T-helper 1 cell (primary cell): Measurements from ENCODE around the gene TTC34.

Experiments
- DNase-seq, 5 donors: peaks; one replicate each; pipeline ENCODE4 v3.0.0-alpha.2; 2012 to 2020

TTC34 gene

GRCh38 chr1:2623571-2624337 is 177.7 kb downstream of the TTC34 start:
- DNase-seq, result no peak

- no peak for DNase-seq
Observed at GRCh38 chr1:2617971-2618470, 183.5 kb downstream of the TTC34 start.

- DNase-seq, result no peak
Observed at GRCh38 chr1:2614145-2614544, 187.3 kb downstream of the TTC34 start.

- DNase-seq, result no peak
Observed at GRCh38 chr1:2612591-2613365, 188.7 kb downstream of the TTC34 start.

- no peak for DNase-seq
Observed at GRCh38 chr1:2611621-2612437, 189.7 kb downstream of the TTC34 start.

GRCh38 chr1:2611031-2611501 is 190.4 kb downstream of the TTC34 start:
- DNase-seq, result no peak

GRCh38 chr1:2610036-2610959 is 191.2 kb downstream of the TTC34 start:
- DNase-seq, result no peak

- no peak for DNase-seq
Observed at GRCh38 chr1:2609319-2610035, 192.0 kb downstream of the TTC34 start.

GRCh38 chr1:2607641-2608091 is 193.8 kb downstream of the TTC34 start:
- no peak for DNase-seq

- DNase-seq, result no peak
Observed at GRCh38 chr1:2606881-2607621, 194.4 kb downstream of the TTC34 start.

GRCh38 chr1:2606396-2606880 is 195.1 kb downstream of the TTC34 start:
- no peak for DNase-seq

- DNase-seq, result no peak
Observed at GRCh38 chr1:2605509-2606395, 195.7 kb downstream of the TTC34 start.

GRCh38 chr1:2604844-2605508 is 196.5 kb downstream of the TTC34 start:
- no peak for DNase-seq

GRCh38 chr1:2604156-2604843 is 197.2 kb downstream of the TTC34 start:
- no peak for DNase-seq

GRCh38 chr1:2603521-2604155 is 197.9 kb downstream of the TTC34 start:
- DNase-seq, result no peak

GRCh38 chr1:2602866-2603520 is 198.5 kb downstream of the TTC34 start:
- DNase-seq, result no peak
